Activated CD4-positive, alpha-beta T cell treated with anti-CD3 and anti-CD28 coated beads, Interleukin-2, amount 50 U/mL, for 1 hour (primary cell): ENCODE data around the gene SLC25A24.
"Not testable (repeated sequence)": the region's sequence is repeated elsewhere in the genome, so short reads cannot be mapped to it uniquely, and the experiment has no call there.

Source experiments
- DNase-seq: peaks from one replicate; pipeline ENCODE4 v3.0.0-alpha.2; 2020

Gene SLC25A24

DNA sequence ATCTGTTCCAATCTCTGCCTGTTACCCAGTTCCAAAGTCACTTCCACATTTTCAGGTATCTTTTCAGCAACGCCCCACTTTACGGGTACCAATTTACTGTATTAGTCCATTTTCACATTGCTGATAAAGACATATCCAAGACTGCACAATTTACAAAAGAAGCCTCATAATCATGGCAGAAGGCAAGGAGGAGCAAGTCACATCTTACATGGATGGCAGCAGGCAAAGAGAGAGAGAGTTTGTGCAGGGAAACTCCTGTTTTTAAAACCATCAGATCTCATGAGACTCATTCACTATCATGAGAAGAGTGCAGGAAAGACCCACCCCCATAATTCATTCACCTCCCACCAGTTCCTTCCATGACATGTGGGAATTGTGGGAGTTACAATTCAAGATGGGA, 67.0 kb downstream of the SLC25A24 start:
- DNase-seq, result not testable (repeated sequence)

DNA sequence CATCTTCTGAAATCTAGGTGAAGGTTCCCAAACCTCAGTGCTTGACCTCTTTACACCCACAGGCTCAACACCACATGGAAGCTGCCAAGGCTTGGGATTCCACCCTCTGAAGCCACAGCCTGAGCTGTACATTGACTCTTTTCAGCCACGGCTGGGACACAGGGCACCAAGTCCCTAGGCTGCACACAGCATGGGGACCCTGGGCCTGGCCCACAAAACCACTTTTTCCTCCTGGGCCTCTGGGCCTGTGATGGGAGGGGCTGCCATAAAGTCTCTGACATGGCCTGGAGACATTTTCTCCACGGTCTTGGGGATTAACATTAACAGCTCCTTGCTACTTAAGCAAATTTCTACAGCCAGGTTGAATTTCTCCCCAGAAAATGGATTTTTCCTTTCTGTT, 67.8 kb downstream of the SLC25A24 start:
- not testable (repeated sequence) for DNase-seq

DNA sequence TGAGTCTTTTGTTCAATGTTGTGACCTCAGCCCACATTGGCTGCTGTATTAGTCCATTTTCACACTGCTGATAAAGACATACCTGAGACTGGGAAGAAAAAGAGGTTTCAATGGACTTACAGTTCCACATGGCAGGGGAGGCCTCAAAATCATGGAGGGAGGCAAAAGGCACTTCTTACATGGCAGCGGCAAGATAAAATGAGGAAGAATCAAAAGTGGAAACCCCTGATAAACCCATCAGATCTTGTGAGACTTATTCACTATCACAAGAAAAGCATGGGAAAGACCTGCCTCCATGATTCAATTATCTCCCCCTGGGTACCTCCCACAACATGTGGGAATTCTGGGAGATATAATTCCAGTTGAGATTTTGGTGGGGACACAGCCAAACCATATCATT, 68.9 kb downstream of the SLC25A24 start:
- not testable (repeated sequence) for DNase-seq

DNA sequence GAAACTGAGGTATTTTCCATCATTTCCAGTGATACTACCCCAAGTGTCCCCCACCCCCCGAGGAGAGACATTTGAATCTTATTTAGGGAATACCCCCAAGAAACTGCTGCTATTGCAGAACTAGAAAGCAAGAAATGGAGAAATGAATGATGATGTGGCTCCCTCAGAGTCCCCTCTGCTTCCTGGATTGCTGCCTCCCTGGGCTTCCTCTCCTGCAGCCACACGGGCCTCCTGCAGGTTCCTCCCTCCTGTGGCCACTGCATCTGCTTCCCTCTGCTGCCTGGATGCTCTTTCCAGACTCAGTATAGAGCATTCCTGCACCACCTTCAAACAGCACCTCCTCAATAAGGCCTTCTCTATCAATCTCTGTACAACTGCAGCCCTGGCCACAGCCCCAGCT, 69.3 kb downstream of the SLC25A24 start:
- no peak for DNase-seq

DNA sequence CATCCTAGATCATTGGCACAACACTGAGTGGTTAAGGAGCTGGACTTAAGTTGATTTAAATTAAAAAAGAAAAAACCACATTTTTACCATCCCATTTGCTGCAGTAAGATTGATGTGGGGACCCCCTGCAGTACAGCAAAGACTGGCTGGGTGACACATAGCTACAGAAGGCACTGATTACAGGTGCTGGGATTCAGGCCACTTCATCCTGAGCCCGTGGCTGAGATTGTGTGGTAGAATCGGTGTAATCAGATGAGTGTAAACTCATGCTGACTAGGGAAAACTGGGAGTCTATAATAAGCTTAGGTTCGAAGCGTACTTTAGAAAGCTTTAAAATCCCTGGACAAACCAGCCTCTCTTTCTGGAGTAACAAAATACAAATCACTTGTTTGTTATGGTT, 70.1 kb downstream of the SLC25A24 start:
- no peak for DNase-seq

DNA sequence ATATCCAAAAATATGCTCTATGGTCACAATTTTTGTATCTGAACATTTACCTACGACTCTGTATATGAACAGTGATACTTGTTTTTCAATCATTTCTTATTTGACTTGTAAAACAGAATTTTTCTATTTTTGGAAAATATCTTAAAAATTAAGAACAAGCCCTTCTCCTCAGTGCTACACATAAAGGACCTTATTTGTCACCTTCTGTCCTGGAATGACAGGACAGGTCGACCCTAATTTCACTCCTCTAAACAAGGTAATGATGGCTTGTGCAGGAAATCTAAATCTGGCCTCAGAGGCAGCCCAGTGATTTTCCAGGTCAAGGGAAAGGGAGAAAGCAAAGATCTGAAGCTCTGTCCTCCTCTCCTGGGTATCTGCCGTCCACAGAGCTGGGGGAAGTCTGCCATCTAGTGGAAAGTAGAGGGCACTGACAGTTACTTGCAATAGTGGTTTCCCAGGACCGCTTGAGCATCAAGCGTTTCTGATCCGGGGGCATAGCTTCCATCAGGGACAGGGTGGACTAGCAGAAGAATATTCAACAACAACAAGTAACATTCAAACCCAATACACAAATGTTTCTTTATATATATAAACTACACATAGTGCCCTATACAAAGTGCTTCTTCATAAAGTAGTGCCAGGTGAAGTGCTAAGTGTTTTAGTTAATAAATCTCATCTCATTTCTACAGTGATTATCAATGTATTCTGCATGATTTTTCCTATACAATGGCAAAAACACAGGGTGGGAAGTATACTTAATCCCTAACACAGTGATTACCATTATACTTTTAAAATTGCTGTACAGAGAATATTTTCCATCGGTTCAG, 74.6 kb downstream of the SLC25A24 start:
- peak; percentile 57 for DNase-seq

DNA sequence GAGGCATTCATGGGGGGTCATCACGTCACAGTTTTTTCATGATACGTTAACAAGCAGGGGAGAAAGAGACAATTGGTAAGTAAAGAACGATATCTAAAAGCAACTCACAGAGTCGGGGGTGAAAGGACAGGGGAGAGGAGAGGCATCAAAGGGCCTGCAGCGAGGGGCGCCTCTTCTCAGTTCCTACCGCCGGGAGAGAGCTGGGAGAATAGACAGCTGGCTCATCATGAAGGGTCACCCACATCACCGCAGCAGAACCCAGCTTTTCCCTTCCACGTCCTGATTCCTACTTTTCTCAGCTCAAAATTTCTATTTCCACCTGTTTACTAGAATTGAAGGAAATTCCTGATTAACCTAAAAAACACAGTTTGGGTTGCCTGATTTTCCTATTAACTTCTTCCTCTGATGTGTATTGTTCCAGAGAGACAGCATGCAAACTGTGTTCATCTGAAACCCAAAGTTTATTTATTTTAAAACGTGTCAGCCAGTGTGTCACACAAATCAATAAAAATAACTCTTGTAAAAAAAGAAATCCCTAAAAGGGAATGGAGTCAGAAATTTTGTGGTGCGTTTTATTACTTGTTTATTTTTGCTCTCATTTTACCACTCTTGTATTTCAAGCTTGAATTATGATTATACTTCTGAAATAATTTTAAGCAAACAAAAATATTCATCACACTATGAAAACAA, 75.4 kb downstream of the SLC25A24 start:
- DNase-seq, result no peak

DNA sequence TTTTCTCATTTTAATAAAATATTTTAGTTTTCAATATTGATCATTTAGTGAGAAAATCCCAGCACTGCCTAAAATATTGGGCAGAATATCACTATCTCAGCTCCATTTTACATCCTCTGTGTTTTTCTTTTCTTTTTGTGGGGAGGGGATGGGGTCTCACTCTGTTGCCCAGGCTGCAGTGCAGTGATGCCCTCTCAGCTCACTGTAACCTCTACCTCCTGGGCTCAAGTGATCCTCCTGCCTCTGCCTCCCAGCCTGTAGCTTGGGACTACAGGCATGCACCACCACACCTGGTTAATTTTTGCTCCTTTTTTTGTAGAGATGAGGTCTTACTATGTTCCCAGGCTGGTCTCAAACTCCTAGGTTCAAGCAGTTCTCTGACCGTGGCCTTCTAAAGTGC, 76.1 kb downstream of the SLC25A24 start:
- no peak for DNase-seq

DNA sequence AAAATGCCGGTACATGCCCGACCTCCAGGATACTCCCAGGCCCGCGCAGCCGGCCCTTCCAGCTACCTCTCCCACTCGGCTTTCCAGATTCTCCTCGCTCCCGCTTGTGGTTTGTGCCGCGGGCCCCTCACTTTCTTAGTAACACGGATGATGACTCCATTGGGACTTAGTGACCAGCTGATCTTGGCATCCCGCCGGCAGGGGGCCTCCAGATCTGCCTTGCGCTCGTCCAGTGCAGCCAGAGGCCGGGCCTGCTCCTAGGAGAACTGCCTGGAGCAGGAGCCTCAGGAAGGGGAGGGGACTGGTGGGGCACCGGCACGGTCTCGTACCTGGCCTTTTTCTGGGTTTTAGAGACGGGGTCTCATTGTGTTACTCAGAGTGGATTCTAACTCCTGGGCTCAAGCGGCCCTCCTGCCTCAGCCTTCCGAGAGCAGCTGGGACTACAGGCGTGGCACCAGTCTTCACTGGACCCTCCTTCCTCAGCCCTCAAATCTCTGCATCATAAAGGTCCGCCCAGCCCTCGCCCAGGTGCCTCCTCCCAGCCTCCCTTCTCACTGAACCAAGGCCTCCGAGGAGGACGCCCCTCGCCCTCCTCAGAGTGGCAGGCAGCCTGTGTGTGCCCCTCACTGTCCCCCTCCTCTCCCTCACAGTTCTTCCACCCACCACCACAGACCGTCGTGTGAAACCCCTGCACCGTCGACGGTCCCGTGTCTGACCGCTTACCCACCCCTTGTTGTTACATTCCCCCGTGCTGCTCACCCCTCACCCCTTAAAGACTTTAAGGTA, 78.6 kb downstream of the SLC25A24 start:
- no peak for DNase-seq

DNA sequence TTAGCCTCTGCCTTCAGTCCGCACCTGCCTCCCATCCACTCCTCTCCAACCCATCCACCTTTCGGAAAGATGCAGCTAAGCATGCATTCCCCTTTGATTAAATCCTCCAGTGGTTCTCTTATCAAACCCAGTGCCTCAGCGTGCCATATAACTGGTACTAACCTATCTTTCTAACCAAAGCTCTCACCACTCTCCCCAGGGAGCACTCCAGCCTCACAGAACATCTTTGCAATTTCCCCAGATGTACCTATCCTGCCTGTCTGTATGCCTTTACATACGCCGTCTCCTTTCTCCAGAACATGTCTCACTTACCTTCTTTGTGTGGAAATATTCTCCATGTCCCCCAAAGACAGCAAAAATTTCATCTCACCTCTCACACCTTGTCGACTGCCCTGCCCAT, 80.0 kb downstream of the SLC25A24 start:
- DNase-seq, result no peak

DNA sequence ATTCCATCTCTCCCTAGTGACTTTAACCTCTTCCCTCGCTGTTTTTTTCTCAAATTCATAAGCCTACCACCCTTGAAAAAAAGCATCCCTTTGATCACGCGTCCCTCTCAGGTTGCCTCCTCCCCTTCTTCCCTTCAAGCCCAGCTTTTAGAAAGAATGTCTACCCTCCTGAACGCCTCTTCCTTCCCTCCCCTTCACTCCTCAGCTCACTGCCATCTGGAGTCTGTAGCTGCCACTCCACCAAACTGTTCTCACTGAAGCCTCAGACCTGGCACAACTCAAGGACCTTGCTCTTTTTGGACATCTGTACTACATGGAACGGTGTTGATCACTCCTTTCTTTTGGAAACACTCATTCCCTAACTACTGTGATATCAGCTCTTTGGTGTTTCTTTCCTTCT, 80.6 kb downstream of the SLC25A24 start:
- no peak for DNase-seq

DNA sequence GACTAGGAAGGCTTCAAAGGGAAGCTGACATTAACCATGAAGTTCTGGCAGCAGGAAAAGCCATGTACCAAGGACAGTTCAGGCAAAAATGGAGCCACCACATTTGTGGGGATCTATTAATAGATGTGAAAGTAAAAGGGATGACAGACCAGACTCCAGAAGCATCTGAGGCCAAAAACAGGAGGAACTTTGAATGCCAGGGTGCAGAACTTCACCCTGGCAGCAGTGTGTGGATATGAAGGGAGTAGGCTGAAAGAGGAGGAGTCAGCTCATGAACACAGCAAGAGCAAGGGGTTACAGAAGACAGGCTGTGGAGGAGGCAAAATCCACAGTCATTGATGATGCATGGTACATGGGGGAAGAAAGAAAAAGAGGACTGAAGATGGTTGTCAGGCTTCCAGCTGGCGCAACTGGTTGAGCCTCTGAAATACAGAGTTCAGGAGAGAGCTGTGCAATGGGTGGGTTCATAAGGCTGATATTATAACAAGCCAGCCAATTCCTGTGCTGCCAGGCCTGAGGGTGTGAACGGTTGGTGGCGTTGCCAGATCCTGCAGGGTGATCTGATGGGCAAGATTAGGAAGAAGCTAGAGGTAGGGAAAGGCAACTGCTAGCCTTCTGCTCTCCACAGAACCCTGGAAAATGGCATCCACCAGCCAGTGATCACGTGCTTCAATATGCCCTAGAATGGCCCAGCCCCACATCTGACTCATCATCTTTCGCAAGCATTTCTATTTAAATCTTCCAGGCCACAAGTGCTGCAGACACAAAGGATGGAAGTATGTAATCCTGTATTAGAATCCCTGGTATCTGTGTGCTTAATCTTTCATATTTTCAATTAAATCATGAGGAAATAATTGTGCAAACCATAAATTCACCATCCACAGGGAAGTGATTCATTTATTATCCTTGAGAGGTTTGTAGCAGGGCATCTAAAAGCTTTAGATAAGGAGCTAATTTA, 81.9 kb downstream of the SLC25A24 start:
- no peak for DNase-seq

DNA sequence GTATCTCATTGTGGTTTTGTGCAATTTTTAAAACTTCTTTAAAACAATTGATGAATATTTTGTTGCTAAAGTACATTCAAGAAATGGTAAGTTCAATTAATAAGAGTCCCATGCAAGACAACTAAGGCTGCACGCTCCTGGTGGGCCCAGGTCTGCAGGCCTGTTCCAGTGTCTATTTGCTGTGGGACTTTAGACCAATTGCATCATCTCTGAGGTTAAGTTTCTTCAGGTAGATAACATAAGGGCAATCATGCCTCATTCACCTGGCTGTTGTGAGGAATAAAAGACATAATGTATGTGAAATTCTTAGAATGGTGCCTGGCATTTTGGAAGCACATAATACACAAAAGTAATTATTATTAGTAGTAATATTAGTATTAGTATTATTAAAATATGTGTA, 82.9 kb downstream of the SLC25A24 start:
- no peak for DNase-seq

DNA sequence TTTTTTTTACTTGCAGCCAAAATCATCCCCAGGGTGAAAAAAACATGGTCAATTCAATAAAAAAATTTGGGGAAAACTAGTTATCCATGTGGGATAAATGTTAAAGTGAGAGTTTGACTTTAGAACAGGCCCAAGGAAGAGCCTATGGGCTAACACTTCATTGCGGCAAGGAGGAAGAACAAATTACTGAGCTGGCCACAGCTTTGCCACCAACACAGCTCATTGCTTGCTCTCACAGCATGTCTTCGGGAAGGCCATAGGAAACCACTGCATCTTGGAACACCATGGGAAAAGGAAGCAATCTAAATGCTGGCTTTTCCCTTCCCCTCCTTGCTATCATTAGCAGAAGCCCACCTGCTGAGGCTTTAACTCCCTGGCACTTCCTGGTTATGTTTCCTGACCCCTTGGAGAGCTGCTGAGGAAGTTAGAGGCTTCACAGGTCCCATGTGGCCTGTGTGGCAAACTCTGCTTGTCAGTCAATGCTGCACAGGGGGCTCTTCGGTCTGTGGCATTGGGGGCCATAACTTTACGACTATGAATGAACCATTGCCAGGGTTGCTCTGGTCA, 86.0 kb downstream of the SLC25A24 start:
- no peak for DNase-seq

DNA sequence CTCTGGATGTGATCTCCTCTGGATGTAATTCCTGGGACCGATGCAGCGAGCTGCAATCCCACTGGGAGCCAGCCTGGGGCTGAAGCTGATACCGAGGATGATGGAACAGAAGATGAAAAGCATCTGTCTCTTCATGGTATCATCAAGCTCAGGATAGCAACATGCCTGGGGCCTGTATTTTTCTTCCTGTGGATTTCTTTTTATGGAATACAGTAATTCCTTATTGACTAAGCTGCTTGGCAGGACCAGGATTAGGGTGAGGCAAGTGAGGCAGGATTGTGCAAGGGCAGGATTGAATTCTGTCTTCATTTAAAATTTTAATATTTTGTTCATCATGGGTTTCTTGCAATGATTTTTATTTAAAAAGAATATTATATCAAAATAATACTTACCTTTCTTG, 86.6 kb downstream of the SLC25A24 start:
- DNase-seq, result no peak

DNA sequence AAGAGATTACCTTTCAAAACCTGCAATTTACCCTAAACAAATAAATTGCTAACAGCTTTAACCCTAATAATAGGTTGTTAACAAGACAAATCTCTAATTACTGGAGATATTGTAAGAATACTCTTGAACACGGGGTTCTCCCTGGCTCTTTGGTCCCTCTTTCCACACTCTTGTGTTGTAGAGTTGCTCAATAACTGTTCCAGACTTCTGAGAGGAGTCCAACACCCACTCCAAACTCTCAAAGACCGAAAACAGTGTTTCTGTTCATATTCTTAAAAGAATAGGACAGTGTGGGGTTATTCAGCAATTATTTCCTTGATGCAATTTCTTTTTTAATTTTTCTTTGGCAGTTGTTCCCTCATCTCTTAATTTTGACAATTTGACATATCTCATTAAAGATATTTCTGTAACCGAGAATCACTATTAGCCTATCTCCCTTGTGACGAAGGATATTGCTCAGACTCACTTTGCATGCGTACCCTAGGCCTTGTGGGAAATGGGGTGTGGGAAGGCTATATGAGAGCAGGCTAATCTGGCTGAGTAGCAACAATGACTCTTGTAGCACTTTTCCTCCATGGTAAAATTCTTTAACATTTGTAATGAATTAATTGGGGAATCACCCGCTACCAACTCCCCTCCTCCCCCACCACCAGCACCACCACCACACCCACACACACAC, 90.7 kb downstream of the SLC25A24 start:
- DNase-seq, result no peak

DNA sequence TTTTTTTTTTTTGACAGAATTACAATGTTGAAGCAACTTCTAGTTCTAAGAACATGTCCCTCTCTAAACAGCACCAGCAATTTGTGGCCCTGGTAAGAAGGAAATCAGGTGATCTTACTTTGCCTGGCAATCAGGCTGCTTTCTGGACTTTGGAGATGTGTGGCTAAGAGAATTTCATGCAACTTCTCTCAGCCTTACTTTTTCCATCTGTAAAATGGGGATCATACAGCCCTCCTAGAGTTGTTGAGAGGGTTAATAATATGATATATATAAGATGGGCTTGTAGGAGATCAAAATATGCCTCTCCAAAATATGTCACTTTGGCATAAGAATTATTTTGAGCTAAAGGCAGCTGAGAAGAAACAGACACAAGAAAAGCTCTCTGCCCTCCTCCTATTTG, 92.0 kb downstream of the SLC25A24 start:
- DNase-seq, result no peak

DNA sequence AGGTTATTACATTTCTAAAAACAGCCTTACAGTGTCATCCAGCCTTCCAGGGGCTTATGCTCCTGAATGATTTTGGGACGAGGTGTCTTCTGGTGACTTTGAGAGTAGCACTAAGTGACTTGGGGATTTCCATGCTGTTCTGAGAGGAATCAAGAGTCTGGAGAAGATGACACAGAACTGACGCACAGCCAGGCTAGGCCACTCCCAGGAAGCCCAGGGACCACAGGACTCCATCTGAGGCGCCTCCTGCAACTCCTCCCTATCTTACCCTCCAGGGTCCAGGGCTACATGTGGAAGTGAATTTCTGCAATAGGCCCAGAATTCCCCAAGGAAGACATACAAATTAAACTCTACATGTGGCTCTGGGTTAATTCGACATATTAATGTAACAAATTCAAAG, 92.5 kb downstream of the SLC25A24 start:
- DNase-seq, result peak; percentile 9

DNA sequence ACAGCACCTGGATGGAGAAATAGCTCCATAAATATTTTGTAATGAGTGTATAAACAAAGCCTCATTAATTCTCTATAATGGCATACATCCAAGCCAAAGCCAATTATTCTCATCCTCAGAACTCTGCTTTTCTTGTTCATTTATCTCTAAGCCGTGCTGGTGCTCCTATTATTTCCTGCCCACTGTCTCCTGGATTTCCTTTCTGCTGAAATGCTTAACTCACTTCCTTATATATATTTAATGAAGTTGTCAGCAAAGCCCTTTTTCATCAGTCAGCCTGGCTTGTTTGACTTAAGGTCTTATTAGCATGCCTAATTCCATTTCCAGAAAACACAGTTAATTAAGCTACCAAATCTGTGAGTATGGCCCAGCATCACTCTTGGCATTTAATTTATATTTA, 93.4 kb downstream of the SLC25A24 start:
- DNase-seq, result no peak

DNA sequence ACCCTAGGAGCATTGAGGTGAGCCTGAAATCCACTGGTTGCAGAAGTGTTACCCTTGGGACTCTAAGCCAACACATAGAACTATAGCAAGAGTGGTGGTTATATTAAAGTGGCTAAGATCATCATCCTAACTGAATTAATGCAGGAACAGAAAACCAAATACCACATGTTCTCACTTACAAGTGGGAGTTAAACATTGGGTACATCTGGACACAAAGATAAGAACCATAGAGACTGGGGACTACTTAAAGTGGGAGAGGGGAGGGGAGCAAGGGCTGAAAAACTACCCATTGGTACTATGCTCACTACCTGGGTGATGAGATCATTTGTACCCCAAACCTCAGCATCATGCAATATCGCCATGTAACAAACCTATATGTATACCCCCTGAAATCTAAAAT, 100.0 kb downstream of the SLC25A24 start:
- DNase-seq, result no peak

DNA sequence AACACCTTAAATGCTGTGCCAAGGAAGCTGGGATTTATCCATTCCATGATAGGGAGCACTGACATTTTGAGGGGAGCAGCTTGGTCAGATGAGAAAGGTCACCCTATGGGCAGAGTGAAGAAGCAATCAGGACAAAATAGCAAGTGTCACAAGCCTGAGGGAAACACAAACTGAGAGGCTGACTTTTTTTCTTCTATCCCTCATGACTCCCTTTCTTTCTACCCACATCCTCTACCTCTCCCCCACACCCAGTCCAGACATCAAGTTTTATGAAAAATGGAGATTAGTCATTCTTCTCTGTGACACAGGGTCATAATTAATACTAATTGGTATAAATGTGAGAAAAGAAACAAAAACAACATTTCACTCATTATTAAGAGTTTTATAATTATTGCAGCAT, 103.1 kb downstream of the SLC25A24 start:
- DNase-seq, result no peak

DNA sequence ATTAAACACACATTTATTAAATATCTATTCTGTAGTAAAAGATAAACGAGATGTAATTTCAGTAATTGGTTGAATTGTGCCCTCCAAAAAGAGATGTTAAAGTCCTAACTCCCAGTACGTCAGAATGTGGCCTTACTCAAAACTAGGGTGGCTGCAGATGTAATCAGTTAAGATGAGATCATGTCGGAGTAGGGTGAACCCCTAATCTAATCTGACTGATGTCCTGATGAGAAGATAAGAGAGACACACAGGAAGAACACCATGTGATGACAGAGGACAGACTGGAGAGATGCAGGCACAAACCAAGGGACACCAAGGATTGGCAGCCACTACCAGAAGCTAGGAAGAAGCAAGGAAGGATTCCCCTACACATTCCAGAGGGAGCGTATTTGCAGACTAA, 104.1 kb downstream of the SLC25A24 start:
- no peak for DNase-seq
